Fibroblast of skin of right biceps (primary cell): ENCODE results near the gene EPHA4.

Experiments
- DNase-seq: peaks from one replicate; pipeline ENCODE4 v3.0.0-alpha.2; 2013

The EPHA4 gene

DNA sequence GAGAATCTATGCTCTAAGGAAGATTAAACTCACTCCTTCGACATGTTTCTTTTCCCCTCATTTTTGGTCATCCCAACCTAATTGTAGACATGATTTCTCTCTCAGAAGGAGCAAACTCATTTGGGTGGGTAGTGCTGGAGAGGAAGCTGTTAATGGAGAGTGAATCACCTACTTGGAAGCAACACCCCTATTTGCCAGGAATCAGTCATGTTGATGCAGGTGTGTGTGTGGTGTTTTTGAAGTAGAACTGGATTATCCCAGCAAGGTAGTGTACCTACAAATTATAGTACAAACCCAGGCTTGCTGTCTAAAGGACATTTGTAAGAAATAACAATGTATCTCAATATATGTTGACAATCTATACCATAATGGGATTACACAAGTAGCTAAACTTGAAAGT, 186.4 kb downstream of the EPHA4 start:
- DNase-seq = no peak

DNA sequence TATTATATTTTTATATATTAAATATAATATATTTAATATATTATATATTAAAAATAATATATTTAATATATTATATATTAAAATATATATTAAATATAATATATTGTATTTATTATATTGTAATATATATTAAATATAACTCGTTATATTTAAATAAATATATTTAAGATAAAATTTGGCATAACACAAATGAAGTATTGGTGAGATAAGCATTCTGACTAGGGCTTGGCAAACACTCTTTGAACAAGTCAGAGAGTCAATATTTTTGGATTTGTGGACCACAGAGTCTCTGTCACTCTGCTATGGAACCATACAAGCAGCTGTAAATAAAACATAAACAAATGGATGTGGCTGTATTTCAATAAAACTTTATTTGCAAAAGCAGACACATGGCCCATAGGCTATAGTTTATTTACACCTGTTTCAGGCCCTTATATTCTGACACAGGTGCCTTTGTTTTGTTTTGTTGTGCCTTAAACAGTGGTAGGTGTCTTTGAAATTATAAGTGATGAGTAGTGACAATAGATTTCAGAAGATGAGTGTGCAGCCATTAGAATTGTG, 190.1 kb downstream of the EPHA4 start:
- no peak for DNase-seq

DNA sequence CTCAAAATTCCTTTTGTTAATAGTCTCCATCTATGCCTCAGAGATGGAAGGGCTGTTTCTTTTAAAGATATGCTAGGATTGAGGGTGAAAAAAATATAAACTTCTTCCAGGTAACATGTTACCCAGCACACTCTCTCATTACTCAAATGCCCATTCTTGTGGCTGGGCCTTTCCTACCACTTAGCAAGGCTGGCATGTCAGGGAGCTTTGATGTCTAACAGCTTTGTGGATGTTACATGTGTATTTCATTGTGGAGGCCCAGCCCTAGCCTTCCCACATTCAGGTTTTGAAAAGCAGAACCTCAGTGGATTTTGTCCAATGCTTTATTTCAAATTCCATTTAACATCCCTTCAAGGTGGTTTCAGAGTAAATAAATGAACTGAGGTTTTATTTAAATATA, 191.4 kb downstream of the EPHA4 start:
- no peak for DNase-seq

DNA sequence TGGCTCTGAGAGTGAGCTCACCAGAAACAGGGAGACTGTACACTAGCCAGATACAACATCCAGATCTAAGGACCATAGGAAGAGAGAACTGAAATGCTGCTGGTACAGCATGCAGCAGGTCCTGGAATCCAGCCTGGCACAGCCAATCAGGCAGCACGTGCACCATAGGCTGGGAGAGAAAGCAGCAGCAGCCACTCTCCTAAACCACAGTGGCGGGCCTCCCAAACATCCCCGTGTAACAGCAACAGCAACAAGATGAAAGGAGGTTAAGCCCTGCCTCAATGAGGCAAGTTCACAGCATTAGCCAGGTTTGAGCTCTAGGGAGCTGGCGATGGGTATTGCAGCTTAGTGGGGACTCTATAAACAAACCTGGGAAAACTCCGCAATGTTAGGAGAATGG, 192.0 kb downstream of the EPHA4 start:
- no peak for DNase-seq

DNA sequence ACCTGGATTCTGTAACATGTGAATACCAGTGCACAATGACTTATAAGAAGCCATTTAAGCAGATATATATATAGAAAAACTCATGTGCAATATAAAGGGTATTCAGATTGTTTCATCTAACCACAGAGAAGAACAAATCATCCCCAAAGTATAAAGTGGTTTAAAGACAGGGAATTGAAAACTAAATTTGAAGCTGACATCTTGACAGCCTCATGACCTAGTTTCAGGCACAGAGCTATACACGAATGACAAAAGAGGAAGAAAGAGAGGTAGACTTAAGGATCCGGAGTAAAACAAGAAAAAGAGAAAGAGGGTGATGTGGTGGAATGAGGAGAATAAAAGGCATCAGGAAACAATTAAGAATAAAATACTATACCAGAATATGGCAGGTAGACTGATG, 194.5 kb downstream of the EPHA4 start:
- peak; percentile 16 for DNase-seq

DNA sequence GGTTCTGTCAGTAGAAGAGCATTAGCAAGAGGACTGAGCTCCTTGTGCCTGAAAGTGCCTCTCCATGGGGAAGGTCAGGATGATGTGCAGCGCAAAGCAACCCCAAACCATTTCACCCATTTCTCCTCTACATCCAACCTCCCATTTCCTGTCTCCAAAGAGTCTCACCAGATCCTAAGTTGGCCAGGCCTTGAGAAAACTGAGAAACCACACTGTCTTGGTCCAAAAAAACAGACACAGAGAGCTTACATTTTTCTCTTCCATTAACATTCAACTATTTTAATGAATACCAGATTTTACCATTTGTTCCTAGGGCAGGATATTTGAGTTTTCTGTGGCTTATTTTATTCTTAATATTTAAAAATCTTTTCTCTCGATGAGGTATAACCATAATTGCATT, 195.0 kb downstream of the EPHA4 start:
- DNase-seq = peak; percentile 75

DNA sequence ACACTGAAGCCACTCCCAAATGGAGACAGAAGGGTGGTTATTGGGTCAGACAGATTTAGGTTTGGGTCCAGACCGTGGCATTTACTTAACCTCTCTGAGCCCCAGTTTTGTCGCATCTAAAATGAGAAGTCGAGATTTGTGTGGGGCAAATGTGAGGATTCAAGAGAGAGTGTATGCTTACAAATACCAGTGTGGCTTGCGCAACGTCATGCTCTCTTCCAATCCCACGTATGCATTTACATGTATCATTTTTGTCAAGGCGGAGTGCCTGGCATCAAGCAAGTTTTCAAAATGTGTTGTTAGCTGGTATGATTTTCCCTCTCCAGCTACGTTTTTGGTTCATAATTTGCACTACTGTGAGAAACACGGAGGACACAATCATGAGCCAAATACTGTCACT, 197.9 kb downstream of the EPHA4 start:
- DNase-seq = no peak

DNA sequence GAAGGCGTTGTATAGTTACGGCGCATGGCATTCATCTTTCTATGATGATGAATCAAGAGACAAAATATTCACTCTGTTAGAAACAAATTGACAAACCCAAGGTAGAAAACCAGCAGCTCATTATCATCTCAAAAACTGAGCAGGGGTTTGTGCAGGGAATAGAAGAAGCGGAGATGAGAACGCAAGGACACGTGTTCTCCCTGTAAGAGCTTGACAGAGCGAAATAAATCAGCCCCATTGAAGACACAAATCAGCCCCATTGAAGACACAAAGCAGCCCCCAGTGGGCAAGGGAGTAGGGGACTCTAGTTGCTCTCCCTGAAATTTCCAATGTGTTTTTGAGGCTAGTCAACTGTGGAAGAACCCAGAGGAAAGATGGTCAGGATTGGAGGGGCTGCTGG, 199.2 kb downstream of the EPHA4 start:
- DNase-seq = no peak

DNA sequence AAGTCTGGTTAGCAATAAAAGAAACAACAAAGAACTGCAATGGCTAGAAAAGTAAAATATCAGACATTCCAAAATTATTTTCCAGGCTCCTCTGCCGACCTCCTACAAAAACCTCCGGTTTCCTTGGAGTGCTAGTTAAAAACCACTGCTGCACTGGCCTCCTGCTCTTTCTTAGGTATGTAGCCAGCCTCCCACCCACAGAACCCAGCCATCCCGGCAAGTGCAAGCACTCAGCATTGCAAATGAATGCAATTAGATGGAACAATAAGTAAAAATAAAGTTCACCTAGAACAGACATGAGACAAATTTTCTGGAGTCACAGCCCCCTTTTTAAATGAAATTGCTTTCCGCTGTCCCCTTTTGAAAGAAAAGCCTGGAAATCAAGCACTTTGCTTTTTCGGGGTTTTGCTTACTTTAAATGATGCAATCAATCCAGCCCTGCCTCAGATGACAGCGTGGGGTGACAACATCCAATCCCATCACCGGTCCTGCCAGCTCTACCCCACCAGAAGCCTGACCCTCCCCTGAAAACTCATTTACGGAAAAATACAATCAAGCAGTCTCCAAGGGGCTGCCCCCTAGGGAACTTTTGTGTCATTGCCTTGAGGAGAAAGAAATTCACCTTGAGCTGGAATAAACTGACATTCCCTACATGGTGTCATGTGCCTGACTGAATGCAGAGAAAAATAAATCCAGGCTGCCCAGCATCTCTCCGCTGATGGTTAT, 199.8 kb downstream of the EPHA4 start:
- no peak for DNase-seq

DNA sequence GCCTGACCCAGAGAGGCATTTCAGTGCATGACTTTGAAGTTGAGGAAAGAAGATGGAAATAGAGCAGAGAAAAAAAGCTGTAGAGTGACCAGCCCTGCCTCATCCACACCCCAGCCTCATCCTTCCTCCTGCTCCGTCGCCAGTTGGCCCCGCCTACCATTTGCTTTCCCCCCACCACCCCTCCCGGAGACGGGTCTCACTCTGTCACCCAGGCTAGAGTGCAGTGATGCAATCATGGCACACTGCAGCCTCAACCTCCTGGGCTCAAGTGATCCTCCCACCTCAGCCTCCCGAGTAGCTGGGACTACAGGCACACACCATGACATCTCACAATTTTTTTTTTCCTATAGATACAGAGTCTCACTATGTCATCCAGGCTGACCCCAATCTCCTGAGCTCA, 200.8 kb downstream of the EPHA4 start:
- DNase-seq = no peak

DNA sequence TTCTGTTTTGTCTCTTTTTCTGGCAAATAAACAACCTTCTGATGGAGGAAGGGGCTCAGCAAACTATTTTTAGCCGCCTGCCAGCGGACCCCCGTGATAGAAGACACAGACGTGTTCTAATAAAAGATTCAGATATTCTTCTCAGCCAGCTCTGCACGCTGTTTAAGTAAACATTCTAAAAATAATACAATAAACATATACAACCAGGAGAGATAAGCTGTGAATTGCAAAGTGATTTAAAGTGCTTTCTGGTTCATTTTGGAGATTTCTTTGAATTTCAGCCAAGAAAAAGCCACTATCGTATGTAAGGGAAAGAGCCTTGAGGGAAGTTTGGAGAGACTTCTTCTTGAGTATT, 201.3 kb downstream of the EPHA4 start:
- DNase-seq = no peak

DNA sequence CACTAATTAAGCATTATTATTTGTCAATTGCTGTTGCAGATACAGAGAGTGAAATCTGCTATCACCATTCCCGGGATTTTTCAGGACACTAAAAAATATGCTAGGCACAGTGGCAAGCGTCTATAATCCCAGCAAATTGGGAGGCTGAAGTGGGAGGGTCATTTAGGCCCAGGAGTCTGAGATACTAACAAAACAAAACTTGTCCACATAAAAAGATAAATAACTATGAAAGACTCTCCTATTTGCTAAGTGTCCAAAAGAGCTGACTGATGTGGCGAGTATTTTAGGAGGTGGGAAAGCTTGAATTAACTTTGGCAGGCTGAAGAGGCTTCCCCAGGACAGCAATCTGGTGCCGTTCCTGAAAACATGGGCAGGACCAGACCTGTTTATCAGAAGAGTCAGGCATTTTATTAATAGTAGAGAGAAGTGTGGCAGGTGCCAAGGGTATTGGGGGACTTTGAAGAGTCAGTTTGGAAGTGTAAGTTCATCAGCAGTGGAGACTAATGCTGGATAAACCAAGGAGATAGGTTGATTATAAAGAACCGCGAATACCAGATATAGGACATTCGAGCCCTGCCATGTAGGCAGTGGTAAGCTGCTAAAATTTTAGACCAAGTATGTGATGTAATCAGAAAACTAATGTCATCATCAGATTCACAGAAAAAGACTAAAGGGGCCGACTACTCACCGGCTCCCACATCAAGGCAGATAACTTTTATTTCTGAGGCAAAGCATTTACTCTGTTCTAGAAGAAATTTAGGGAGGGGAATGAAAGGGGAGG, 201.8 kb downstream of the EPHA4 start:
- DNase-seq = no peak
